Fibroblast of skin of abdomen (primary cell): ENCODE data around the gene GLB1L.
"Not testable (repeated sequence)": the region's sequence is repeated elsewhere in the genome, so short reads cannot be mapped to it uniquely, and the experiment has no call there.

ENCODE experiments used
- DNase-seq: peaks from one replicate; pipeline ENCODE4 v3.0.0-alpha.2; 2013

Gene GLB1L

DNA sequence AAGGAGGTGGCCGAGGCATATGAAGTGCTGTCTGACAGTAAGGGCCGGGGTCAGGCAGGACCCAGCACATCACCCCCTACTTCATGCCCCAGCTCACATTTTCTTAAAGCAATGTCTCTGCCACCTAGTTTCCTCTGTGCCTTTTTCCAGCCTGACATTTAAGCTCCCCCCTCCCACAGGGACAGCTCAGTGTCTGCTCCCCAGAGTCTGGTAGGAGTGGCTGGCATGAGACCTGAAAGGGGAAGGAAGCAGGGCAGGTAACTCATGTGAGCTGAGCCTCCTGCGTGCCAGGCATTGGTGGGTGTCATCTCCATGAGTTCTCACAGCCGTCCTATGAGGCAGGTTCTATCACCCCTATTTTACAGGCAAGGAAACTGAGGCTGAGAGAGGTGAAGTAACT is 35.4 kb upstream of the GLB1L start:
- no peak for DNase-seq

DNA sequence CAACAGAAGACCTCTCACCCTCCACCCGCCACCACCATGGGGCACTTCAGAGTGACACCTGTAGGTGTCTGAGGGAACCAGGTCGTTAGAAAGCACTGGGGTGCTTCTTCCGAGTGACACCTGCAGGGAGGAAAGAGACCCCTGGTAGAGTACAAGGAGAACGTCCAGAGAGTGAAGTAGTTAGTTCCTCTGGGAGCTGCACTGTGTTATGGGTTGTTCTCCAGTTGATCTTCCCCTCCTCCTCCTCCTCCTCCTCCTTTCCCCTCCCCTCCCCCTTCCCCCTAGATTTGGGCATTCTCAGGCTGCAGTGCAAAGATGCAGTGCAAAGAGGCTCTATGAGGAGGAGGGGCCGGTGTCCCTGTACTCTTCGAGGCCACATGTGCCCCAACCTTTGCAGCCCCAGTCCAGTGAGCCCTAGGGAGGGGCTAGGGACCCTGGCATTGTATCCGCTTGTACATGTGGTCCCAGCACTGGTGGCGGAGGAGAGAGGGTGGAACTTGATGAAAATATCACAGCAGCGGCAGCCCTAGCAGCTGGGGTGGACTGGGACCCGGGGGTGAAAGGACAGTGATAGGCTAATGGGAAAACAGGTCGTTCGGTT is 34.8 kb upstream of the GLB1L start:
- no peak for DNase-seq

DNA sequence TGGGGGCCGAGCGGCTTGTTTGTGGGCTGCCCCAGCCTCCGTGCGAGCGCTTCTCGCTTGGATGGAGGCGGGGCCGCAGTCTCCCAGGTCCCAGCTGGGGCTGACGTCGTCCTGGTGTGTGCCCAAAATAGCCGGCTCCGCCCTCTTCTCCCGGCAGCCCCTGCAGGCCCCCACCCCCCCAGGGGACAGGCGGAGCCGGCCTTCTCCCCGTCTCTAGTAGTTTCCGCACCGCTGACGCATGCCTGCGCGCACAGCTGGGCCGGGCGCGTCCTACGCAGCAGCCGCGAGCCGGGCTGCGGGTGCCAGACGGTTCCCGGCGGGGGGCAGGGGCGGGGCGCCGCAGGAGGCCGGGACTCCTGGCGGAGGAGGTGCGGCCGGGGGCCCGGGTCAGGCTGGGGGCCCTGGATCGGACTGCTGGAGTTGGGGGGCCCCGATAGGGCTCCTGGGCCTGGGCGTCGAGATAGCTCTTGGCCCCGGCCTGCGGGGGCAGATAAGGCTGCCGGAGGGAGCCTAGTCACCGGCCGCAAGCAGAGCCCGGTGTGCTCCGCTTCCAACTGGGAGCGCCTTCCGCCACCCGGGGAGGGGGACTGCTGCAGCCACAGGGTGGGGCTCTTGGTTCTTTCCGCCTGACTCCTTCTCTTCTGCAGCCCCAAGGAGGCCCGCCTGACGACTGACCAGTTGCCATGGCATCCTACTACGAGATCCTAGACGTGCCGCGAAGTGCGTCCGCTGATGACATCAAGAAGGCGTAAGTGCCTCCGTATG is 34.1 kb upstream of the GLB1L start, which contains the start of gene DNAJB2:
Gene DNAJB2, plus strand, starts transcription at position 216 of the 765 bp plus-strand sequence. Its CDS starts 468 bp downstream, at position 684.
- DNase-seq, result peak; percentile 99

DNA sequence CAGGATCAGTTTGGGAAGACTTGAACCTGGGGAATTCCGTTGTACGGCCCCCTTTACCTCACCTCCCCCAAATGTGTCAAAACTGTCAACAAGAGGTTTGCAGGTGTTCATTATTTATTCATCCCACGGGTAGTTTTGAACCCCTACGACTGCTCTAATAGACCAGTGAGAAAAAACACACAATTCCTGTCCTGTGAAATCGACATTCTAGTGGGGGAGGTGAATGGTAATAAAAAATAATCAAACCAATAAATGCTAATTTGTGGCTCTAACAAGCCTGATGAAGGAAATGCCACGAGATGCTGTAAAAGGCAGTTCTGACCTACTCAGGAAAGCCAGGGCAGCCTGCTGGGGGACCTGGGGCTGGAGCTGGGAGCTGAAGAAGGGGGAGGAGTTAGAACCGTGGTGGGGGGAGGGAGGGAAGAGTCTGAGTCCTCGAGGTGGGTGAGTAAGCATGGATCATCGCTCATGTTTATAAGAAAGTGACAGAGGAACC is 33.5 kb upstream of the GLB1L start:
- no peak for DNase-seq

DNA sequence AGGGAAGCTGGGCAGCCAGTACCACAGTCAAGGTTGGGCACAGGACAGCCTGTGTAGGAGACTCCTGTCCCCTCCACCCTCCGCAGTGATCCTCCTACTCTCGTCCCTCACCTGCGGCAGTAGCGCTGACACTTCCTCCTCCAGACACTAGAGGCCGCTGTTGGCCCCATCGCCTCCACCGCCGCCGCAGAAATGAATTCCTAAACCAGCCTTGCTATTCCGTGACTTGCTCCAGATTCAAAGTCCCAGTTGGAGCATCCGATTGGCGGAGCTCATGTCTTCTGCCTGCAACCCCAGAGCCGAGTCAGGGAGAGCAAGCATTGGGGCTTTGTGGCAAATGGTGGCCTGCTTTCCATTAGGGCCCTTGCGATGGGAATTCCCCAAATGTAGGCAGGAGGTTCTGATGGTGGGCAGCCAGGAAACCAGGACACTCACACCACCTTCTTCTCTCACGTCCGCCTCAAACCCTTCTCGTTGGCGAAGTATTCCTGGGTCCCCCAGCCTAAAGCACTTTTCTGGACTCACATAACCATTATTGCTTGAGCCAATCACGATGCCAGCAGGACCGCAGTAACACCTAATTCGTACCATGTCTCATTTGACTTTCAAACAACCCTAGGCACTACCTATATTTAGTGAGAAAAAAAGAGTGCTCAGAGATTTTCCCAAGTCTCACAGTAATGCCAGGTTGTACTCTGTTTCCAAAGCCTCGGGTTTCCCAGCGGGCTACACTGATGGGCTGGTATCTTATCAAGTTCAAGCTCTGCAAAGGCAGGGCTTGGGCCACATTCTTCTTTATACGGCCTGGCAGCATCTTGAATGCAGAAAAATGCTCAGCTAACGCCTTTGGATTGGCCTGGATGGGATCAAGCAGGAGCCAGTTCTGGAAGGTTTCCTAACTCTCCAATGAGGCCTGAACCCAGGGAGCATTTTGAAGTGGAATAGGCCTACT is 32.7 kb upstream of the GLB1L start:
- peak; percentile 83 for DNase-seq

DNA sequence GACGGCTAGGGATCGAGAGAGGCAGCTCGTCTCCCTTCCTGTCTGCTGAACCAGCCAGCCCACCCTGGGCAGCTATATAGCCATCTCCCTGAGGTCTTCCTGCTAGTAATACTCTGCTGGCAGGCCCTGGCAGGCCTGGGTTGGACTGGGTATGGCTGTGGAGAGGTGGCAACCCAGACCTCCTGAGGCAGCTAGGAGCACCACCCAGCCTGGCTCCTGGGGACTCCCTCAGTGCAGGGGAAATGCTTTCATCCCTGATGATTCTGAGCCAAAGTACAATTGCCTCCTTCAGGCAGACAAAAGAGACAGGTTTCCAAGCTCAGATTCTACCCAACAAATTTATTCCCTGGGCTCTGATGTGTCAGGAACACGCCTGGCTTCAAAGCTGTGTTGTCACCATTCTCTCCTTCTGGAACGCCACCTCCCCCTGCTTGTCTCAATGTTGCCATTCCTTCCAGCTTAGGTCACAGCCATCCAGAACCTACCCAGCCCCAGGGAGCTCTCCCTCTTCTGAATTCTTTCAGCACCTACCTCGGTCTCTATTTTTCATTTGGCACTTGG is 29.2 kb upstream of the GLB1L start:
- peak; percentile 83 for DNase-seq

DNA sequence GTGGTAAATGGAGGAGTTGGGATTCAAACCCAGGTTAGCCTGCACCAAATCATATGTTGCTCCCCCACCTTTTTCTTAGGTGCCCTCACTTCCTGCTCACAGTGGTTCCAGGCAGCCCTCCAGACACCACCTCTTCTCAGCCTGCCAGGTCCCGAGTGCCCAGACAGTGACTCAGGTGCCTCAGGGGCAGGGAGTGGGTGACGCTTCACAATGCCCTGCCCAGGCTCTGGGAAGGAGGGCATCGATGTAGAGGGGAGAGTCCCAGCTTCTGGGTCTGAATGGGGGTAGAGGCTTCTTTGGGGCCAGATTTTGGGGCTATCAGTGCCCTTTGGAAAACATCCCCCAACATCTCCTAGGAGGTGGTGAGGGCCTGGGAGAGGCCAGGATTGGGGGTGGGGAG is 28.7 kb upstream of the GLB1L start:
- no peak for DNase-seq

DNA sequence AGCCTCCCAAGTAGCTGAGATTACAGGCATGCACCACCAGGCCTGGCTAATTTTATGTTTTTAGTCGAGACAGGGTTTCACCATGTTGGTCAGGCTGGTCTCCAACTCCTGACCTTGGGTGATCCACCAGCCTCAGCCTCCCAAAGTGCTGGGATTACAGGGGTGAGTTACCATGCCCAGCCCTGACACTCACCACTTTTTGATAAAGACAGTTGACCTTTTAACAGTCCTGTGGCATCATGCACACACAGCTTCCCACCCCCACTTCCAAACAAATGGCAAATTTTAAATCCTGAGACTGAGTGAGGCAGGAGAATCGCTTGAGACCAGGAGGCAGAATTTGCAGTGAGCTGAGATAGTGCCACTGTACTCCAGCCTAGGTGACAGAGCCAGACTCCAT is 27.8 kb upstream of the GLB1L start:
- no peak for DNase-seq

DNA sequence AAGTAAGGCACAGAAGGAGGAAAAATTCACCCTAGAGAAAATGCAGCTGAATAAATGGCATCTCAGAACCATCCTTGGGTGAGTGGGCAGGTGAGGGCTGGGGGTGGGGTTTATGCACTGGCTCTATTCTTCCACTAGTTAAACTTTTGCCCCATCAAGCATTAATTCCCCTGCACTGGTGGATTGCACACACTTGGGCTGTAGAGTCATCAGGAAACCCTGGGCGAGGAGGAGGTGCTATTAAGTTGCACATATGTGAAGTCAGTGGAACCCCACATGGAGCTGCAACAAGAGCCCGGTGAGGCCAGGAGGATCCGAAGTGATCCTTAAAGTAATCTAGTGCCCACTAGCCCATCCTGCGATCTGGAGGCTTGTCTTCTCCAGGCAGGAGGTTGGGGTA is 27.1 kb upstream of the GLB1L start:
- DNase-seq, result no peak

DNA sequence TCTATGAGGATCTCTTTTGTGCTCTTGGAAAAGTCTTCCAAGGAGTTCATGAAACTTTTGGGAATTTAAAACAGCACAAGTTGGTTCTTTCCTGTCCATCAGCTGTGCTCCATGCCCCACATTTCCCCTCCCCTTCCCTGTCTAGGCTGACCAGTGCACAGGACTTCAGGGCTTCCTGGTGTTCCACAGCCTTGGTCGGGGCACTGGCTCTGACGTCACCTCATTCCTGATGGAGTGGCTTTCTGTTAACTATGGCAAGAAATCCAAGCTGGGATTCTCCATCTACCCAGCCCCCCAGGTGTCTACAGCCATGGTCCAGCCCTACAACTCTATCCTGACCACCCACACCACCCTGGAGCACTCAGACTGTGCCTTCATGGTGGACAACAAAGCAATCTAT is 25.8 kb upstream of the GLB1L start:
- DNase-seq, result no peak

DNA sequence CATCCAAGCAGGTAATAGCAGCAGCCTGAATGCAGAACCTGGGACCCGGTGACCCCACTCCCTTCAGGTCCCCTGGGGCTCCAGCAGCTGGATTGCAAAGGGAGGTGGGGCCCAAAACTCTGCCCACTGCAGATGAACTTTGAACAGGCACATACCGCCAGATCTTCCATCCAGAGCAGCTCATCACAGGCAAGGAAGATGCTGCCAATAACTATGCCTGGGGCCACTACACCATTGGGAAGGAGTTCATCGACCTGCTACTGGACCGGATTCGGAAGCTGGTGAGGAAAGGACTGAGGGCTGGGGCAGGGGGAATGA is 24.8 kb upstream of the GLB1L start:
- DNase-seq, result no peak

DNA sequence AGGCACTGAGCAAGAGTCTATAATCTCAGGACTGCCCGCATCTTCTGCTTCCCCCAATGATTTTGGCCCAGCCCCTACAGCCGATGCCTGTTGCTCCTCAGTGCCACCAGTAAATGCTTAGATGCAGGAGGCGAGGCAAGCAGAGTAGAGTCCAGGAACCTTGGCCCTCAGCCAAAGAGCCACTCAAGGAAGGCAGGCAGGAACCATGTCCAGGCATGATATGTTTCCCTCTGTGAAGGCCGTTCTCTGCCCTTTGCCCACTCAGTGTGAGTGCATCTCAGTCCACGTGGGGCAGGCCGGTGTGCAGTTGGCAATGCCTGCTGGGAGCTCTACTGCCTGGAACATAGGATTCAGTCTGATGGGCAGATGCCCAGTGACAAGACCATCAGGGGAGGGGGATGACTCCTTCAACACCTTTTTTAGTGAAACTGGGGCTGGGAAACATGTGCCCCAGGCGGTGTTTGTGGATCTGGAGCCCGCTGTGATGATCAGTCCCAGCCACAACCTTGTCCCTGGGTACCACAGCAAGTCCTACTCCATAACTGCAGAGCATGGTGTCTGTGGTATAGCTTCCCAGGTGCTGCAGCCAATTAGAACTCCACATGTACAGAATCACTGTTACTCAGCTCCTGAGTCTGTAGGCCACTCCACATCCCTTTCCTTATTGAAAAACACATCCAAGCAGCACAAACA is 24.3 kb upstream of the GLB1L start:
- no peak for DNase-seq

DNA sequence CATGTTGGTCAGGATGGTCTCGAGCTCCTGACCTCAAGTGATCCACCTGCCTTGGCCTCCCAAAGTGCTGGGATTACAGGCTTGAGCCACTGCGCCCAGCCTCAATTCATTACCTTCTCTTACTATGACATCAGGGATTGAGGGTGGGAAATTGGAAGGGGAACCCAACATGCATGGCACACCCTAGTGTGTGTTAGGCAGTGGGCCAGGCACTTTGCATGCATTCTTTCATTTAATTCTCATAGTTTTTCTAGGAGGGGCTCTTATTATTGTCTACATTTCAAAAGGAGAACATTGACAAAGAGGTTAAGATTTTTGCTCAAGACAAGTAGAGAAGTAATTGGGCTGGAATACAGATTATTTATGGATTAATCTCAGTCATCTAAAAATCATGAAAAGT is 23.1 kb upstream of the GLB1L start:
- no peak for DNase-seq

DNA sequence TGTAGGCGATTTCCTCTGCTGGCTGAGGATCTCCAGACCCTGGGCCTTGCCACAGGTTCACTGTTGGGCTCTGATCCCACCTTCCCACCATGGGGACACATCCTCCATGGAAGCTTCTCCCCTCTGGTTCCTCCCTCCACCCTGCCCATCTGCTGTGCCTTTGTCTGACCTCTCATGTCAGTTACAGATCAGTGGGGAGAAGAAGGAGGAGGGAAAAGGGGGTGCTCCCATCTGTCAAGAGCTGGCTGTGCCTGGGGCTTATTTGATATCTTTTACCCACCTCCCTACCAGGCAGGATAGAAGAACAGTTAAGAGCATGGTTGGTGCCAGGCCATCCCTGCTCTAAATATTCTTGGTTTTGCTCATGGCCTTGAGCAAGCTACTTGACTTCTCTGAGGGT is 21.6 kb upstream of the GLB1L start:
- no peak for DNase-seq

DNA sequence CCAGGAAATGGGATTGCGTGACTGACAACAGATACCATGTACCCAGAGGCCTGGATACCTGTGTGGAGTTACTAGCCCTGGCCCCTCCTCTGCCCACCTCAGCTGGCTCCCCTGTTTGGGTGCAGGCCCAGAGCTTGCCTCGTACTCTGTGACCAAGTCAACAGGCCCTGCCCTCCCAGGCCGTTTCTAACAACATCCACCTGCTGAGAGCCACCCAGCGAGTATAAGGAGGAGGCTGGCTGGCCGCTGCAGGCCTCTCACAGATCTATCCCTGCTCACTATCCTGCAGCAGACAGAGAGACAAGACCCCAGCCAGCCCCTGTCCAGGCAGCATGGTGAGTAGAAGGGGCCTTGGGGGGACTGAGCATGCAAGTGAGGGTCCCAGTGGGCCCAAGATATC is 21.0 kb upstream of the GLB1L start:
- DNase-seq, result no peak

DNA sequence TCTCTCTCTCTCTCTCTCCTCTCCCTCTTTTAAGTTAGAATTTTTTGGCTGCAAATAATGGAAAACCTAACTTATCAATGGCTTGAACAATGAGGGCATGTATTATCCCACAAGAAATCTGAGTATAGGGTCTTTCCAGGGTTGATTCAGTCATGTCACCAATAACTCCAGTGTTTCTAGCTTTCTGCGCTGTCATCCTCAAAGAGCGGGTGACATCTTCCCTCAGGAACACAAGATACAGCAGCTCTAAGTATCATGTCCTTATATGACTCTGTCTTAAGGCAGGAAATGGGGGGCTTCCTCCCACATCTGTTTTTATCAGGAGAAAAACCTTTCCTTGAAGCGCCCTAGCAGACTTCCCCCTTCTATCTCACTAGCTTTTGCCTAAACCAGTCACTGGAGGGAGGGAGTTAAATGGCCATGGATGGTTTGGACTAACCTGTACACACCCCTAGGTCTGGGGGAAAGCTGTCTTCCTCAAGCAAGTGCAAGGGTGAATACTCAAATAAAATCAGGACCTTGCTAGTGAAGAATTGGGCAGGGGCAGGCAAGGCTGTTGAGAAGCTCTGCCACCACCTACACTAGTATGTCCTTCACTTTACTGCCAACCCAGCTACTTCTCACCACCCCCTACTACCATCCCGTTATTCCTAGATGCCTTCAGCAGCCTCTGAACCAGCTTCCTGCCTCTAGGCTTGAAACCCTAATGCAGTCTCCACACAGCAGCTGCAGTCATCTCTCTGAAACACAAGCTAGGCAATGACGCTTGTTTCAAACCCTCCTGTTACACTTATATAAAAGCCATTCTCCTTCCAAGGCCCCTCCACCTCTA is 16.0 kb upstream of the GLB1L start:
- no peak for DNase-seq

DNA sequence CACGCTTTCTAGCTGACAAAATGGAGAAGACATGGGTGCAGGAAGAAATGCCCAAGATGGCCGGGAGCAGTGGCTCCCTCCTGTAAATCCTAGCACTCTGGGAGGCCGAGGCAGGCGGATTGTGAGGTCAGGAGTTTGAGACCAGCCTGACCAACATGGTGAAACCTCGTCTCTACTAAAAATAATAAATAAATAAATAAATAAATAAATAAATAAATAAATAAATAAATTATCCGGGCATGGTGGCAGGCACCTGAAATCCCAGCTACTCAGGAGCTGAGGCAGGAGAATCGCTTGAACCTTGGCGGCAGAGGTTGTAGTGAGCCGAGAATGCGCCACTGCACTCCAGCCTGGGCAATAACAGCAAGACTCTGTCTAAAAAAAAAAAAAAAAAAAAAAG is 13.7 kb upstream of the GLB1L start:
- not testable (repeated sequence) for DNase-seq

DNA sequence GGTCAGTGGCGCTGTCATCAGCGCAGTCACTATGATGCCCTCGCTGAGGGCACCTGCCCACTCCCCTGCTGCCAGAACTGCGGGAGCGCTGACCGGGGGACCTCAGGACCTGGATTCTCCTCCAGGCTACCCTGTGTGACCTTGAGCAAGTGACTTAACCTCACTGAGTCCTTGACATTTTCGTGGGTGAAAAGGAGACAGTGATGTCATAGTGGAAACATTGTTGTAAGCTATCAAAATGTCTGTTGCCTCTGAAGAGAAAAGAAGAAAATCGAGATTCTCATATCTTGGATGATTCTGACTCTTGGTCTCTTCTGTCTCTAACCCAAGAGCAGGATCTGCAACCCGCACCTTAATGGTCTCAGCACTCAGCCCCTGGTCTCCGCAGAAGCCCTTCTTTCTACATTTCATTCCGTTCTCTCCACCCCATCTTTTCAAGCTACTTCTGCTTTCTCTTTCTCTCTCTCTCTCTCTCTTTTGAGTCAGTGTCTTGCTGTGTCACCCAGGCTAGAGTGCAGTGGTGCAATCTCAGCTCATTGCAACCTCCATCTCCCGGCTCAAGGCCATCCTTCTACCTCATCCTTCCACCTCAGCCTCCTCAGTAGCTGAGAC is 9.5 kb upstream of the GLB1L start:
- DNase-seq, result no peak

DNA sequence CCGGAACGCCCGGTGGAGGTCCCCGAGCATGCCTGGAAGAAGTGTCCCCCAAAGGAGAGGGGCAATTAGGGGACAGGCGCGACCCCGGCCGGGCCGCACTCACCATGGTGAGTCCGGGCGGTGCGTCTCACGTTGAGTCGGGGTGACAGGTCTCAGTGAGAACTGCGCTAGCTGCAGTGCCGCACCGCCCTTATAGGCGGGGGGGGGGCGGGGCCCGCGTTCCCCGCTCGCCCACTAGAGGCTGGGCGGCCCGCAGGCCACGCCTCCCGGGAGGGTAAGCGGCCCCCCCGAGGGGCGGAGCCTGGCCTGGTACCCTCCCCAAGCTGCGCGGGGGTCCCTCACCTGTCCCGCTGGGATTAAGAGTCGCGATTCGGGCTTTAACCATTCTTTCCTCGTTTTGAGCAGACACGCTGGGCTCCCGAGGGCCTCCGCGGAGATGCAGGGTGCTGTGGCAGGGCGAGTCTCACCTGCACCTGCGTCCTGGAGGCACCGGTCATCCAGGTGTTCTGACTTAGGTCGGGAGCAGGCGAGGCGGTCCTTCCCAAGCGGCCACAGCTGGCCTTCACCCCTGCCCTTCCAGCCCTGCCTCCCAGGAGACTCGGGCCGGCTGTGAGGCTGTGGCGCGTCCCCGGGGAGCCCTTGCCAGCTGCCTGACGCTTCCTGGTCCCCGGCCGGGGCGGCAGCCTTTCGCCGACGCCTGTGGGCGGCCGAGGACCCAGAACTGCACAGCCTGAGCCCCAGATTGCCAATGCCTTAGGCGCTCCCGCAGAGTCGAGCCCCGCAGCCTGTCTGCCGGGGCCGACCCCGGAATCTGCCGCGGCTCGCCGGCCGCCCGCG is 8.7 kb upstream of the GLB1L start, which contains the start of gene TUBA4A:
Gene TUBA4A, minus strand, starts transcription at position 166 of the 837 bp plus-strand sequence. Its CDS starts 60 bp downstream, at position 106.
- peak; percentile 37 for DNase-seq
